ENCODE measurements around the gene CTBP2.

Gene CTBP2

GRCh38 chr10:125125951-125126735 lies 34.2 kb downstream of the CTBP2 start:
- DNase-seq (ENCODE audit: low read depth in 2 of 2) = no peak

- DNase-seq (ENCODE audit: low read depth in 2 of 2) = no peak
Measured at GRCh38 chr10:125124907-125125306, 35.5 kb downstream of the CTBP2 start.

- no peak for DNase-seq (ENCODE audit: low read depth in 2 of 2)
Measured at GRCh38 chr10:125124115-125124487, 36.3 kb downstream of the CTBP2 start.

- DNase-seq (ENCODE audit: low read depth in 2 of 2) = no peak
Measured at GRCh38 chr10:125123476-125124114, 36.8 kb downstream of the CTBP2 start.

- DNase-seq (ENCODE audit: low read depth in 2 of 2) = no peak
Measured at GRCh38 chr10:125122566-125122965, 37.8 kb downstream of the CTBP2 start.

GRCh38 chr10:125121003-125121402 lies 39.4 kb downstream of the CTBP2 start:
- no peak for DNase-seq (ENCODE audit: low read depth in 2 of 2)

- DNase-seq (ENCODE audit: low read depth in 2 of 2) = no peak
Measured at GRCh38 chr10:125120053-125120710, 40.2 kb downstream of the CTBP2 start.

GRCh38 chr10:125118701-125119100 lies 41.7 kb downstream of the CTBP2 start:
- no peak for DNase-seq (ENCODE audit: low read depth in 2 of 2)

- DNase-seq (ENCODE audit: low read depth in 2 of 2) = peak in 1 of 2 experiments; percentile 12
Measured at GRCh38 chr10:125118011-125118611, 42.3 kb downstream of the CTBP2 start.

- no peak for DNase-seq (ENCODE audit: low read depth in 2 of 2)
Measured at GRCh38 chr10:125116652-125117310, 43.6 kb downstream of the CTBP2 start.

GRCh38 chr10:125116041-125116649 lies 44.2 kb downstream of the CTBP2 start:
- DNase-seq (ENCODE audit: low read depth in 2 of 2) = no peak

GRCh38 chr10:125115409-125115808 lies 45.0 kb downstream of the CTBP2 start:
- no peak for DNase-seq (ENCODE audit: low read depth in 2 of 2)

GRCh38 chr10:125114761-125115391 lies 45.5 kb downstream of the CTBP2 start:
- no peak for DNase-seq (ENCODE audit: low read depth in 2 of 2)

GRCh38 chr10:125113691-125114371 lies 46.5 kb downstream of the CTBP2 start:
- peak in 1 of 2 experiments; percentile 13 for DNase-seq (ENCODE audit: low read depth in 2 of 2)

- no peak for DNase-seq (ENCODE audit: low read depth in 2 of 2)
Measured at GRCh38 chr10:125112697-125113494, 47.5 kb downstream of the CTBP2 start.

GRCh38 chr10:125111118-125111727 lies 49.1 kb downstream of the CTBP2 start:
- no peak for DNase-seq (ENCODE audit: low read depth in 2 of 2)

GRCh38 chr10:125107965-125108580 lies 52.3 kb downstream of the CTBP2 start:
- DNase-seq (ENCODE audit: low read depth in 2 of 2) = no peak

GRCh38 chr10:125107166-125107949 lies 53.0 kb downstream of the CTBP2 start:
- no peak for DNase-seq (ENCODE audit: low read depth in 2 of 2)

Data from fibroblast of skin of left quadriceps (primary cell).